Measurements from ENCODE around the gene SMOC1.

Gene SMOC1

DNA sequence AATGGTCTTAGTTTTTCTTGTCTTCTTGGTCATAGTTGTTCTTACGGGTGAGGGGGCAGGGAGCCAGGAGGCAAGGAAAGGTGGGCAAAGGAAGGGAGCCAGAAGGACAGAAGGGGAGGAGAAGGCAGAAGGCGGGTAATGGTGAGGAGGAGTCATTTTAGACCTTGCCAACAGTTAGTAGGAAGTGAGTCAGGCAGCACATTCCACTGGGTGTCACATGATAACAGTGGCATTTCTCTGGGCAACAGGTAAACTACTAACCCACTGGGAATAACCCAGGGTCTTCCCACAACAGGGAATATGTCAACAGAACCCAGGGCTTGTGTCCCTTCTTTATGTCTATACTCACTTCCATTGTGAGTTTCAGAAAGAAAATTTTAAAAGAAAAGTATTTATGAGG is 181.9 kb downstream of the SMOC1 start:
- H3K9ac ChIP-seq (ENCODE audit: low read depth, low read length): no peak overlapping the region
- H3K4me3 ChIP-seq (ENCODE audit: low read length): no peak overlapping the region
- no peaks in the 10 kb centered on the region for H3K36me3 ChIP-seq (ENCODE audit: insufficient read depth, low read depth, low read length)
- H3K27me3 ChIP-seq (ENCODE audit: insufficient read depth, low read length): no peaks in the 10 kb centered on the region
- H3K9me3 ChIP-seq (ENCODE audit: insufficient read depth, low read depth, low read length): no peaks in the 10 kb centered on the region
- H3K27ac ChIP-seq (ENCODE audit: low read length): no peak overlapping the region
- no peaks in the 10 kb centered on the region for H3K4me1 ChIP-seq (ENCODE audit: insufficient read depth, low read length)

DNA sequence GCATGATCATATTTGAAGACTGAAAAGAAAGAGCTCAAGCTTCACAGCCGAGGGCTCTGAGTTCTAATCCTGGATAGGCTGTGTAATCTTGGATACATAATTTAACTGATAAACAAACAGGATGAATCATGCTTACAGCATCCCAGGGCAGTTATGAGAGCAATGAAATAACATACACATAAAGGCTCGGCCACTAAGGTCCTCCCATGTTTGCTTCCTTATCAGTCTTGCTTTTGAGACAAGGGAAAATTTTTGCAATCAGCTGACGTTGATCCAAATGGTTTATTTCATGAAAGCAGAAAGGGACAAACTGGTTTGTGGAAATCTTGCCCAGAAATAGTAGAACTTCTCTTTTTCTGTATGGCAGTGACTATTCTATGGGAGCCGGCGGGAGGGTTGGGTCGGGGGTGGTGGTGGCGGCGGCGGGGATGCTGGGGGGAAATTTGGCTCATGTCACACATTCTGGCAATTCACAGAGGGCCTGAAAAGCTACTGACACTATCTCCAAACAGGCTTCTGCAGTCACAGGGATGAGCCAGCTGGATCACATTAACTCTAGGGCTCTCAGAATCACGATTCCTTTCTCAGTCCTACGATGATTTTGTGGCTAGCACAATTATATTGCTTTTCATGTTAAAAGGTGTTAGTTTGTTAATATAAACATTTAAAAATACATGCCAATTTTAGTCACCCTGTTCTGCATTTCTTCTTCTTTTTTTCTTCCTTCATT is 185.1 kb downstream of the SMOC1 start:
- Histone ChIP-seq H3K27me3 (ENCODE audit: insufficient read depth, low read length) (no peaks in the 10 kb centered on the region), H3K36me3 (ENCODE audit: insufficient read depth, low read depth, low read length) (no peaks in the 10 kb centered on the region), H3K27ac (ENCODE audit: low read length) (no peak overlapping the region), H3K9ac (ENCODE audit: low read depth, low read length) (no peak overlapping the region), H3K4me3 (ENCODE audit: low read length) (no peak overlapping the region), H3K4me1 (ENCODE audit: insufficient read depth, low read length) (no peaks in the 10 kb centered on the region), H3K9me3 (ENCODE audit: insufficient read depth, low read depth, low read length) (no peaks in the 10 kb centered on the region)

DNA sequence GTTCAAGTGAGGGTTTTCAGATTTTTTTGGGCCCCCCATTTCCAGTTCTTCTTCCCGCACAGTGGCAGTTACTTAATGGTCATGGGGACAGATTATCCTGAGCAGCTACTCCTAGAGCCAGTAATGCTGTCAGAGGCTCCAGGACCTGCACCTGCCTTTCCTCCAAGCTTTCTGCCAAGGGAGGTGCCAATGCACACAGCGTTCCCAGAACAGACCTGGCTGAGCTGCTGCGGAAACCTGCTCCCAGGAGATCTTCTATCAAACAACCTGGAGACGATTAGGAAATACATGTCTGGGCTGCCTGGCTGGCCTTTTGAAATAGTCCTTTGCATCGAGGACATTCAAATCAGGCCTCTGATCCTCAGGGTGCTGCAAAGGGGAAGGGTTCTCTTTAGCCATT is 188.6 kb downstream of the SMOC1 start:
- H3K9ac ChIP-seq (ENCODE audit: low read depth, low read length): no peak overlapping the region
- no peak overlapping the region for H3K27ac ChIP-seq (ENCODE audit: low read length)
- no peaks in the 10 kb centered on the region for H3K9me3 ChIP-seq (ENCODE audit: insufficient read depth, low read depth, low read length)
- no peak overlapping the region for H3K4me3 ChIP-seq (ENCODE audit: low read length)
- no peaks in the 10 kb centered on the region for H3K36me3 ChIP-seq (ENCODE audit: insufficient read depth, low read depth, low read length)
- no peaks in the 10 kb centered on the region for H3K4me1 ChIP-seq (ENCODE audit: insufficient read depth, low read length)
- no peaks in the 10 kb centered on the region for H3K27me3 ChIP-seq (ENCODE audit: insufficient read depth, low read length)

DNA sequence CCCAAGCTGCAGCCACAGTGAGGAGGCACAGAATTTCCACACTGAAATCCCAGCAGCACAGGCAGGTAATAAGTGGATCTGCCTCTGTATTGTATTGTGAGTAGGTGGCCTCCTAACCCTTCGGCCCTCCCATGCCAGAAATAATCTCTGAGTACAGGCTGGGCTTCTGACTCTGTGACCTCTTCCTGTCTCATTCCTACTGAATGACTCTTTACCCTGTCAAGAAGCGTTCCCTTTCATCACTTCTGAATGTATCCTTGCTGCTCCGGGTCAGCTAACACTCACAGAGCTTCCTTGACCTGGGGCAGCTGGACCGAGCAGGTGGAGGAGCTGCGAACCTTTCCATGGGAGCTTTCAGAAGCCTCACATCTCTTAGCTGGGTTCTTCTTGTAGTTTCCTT is 190.0 kb downstream of the SMOC1 start:
- H3K36me3 ChIP-seq (ENCODE audit: insufficient read depth, low read depth, low read length): no peaks in the 10 kb centered on the region
- H3K27ac ChIP-seq (ENCODE audit: low read length): no peak overlapping the region
- H3K4me1 ChIP-seq (ENCODE audit: insufficient read depth, low read length): no peaks in the 10 kb centered on the region
- no peak overlapping the region for H3K9ac ChIP-seq (ENCODE audit: low read depth, low read length)
- no peaks in the 10 kb centered on the region for H3K9me3 ChIP-seq (ENCODE audit: insufficient read depth, low read depth, low read length)
- H3K27me3 ChIP-seq (ENCODE audit: insufficient read depth, low read length): no peaks in the 10 kb centered on the region
- no peak overlapping the region for H3K4me3 ChIP-seq (ENCODE audit: low read length)

DNA sequence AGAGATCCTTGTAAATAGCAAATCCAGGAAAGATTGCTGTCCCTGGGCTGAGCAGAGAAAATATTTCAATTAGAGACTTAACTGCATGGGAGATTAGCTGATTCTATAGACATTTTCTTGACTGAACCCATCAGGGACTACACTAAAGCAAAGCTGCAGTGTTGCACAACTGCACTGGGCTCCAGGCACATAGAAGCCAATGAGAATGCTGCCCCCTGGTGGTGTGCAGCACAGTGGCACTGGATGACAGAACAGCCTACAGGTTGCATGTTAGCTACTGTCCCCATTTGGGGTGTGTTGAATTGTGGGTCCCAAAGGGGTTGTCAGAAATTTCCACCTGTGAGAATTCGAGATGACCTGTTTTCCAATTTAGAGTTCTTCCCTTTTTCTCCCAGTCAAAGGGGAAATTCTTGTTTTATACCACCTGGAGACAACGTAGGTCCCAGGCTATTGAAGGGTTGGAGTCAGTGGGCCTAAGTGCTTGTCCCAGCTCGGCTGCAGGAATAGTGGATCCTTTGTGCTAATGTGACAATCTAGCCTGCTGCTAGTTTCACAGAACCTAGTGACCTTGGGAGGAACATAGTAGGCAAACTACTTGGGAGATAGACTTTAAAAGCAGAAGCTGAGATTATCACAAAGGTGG is 194.8 kb downstream of the SMOC1 start:
- Histone ChIP-seq H3K27me3 (ENCODE audit: insufficient read depth, low read length) (no peaks in the 10 kb centered on the region), H3K9ac (ENCODE audit: low read depth, low read length) (no peak overlapping the region), H3K4me3 (ENCODE audit: low read length) (no peak overlapping the region), H3K27ac (ENCODE audit: low read length) (no peak overlapping the region), H3K9me3 (ENCODE audit: insufficient read depth, low read depth, low read length) (no peaks in the 10 kb centered on the region), H3K36me3 (ENCODE audit: insufficient read depth, low read depth, low read length) (no peaks in the 10 kb centered on the region), H3K4me1 (ENCODE audit: insufficient read depth, low read length) (no peaks in the 10 kb centered on the region)

DNA sequence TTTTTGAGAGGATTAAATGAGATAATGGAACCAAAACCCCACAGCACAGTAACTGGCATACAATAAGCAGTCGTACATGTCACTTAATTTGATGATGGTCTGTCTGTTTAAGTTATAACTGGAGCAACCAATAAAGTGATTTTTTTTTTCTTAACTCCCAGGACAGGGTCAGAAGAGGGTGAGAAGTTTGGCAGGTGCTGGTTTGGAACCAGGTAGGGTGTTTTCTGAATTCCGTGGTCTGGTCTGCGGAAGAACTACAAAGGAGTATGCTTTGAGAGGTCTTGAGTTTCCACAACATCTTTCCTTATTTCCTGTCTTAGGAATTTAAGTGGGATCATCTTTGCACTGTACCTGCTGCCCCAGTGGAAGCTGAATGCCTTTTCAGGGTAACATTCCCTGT is 197.8 kb downstream of the SMOC1 start:
- Histone ChIP-seq H3K27me3 (ENCODE audit: insufficient read depth, low read length) (no peaks in the 10 kb centered on the region), H3K9me3 (ENCODE audit: insufficient read depth, low read depth, low read length) (no peaks in the 10 kb centered on the region), H3K4me3 (ENCODE audit: low read length) (no peak overlapping the region), H3K4me1 (ENCODE audit: insufficient read depth, low read length) (no peaks in the 10 kb centered on the region), H3K27ac (ENCODE audit: low read length) (no peak overlapping the region), H3K9ac (ENCODE audit: low read depth, low read length) (no peak overlapping the region), H3K36me3 (ENCODE audit: insufficient read depth, low read depth, low read length) (no peaks in the 10 kb centered on the region)

DNA sequence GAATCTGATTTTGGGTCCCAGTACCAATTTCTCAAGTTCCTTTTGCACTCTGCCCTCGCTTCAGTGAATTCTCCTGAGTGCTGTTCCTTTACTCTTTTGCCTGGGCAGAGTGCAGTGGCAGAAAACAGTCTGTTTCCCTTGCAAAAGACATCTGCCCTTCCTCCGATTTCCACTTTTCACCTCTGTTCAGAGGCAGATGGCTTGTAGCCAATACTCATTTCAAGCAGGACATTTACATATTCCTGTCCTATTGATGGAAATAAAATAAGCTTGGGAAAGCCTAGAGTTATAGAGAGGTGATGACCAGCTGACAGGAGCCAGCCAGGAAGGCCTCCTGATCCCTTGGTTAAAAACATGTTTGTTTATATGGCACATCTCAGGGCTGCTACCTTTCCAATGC is 198.5 kb downstream of the SMOC1 start:
- H3K4me1 ChIP-seq (ENCODE audit: insufficient read depth, low read length): no peaks in the 10 kb centered on the region
- no peak overlapping the region for H3K4me3 ChIP-seq (ENCODE audit: low read length)
- H3K9me3 ChIP-seq (ENCODE audit: insufficient read depth, low read depth, low read length): no peaks in the 10 kb centered on the region
- no peak overlapping the region for H3K27ac ChIP-seq (ENCODE audit: low read length)
- H3K36me3 ChIP-seq (ENCODE audit: insufficient read depth, low read depth, low read length): no peaks in the 10 kb centered on the region
- H3K9ac ChIP-seq (ENCODE audit: low read depth, low read length): no peak overlapping the region
- H3K27me3 ChIP-seq (ENCODE audit: insufficient read depth, low read length): no peaks in the 10 kb centered on the region

DNA sequence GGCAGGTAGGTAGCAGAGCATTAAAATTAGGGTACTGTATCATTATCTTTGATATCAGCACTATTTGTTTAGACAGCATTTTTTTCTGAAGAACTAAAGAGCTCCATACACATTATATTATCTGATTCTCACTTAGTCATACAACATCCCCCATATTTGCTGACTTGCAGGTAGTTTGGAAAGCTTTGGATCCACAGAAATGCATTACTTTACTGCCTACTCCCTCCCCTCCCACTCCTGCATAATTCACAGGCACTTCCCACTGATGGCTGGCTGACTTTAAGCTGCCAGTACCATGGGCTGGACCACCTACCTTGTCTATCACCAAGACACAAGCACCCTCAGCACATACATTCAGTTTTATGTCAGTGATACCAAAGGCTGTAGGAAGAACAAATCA is 199.1 kb downstream of the SMOC1 start:
- Histone ChIP-seq H3K4me3 (ENCODE audit: low read length) (no peak overlapping the region), H3K4me1 (ENCODE audit: insufficient read depth, low read length) (no peaks in the 10 kb centered on the region), H3K27ac (ENCODE audit: low read length) (no peak overlapping the region), H3K36me3 (ENCODE audit: insufficient read depth, low read depth, low read length) (no peaks in the 10 kb centered on the region), H3K27me3 (ENCODE audit: insufficient read depth, low read length) (no peaks in the 10 kb centered on the region), H3K9me3 (ENCODE audit: insufficient read depth, low read depth, low read length) (no peaks in the 10 kb centered on the region), H3K9ac (ENCODE audit: low read depth, low read length) (no peak overlapping the region)

DNA sequence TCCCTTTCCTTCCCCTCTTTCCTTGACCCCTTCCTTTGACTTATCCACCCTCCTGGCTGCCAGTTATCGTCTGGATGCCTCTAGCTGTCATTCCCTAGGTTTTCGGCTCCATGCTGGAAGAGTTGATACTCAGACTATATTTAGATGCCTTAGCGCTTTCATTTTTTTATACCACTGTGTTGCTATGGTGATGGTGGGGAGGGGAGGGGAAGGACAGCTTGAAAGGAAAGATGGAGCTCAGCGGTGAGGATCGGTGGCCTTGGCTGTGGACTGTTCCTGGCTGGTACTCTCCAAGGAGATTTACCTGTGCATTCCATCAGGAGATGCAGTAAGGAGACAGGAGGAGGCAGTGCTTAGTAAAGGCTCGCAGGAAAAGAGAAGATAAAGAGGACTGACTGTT is 200.9 kb downstream of the SMOC1 start:
- no peak overlapping the region for H3K9ac ChIP-seq (ENCODE audit: low read depth, low read length)
- no peaks in the 10 kb centered on the region for H3K36me3 ChIP-seq (ENCODE audit: insufficient read depth, low read depth, low read length)
- H3K4me3 ChIP-seq (ENCODE audit: low read length): no peak overlapping the region
- H3K27me3 ChIP-seq (ENCODE audit: insufficient read depth, low read length): no peaks in the 10 kb centered on the region
- H3K9me3 ChIP-seq (ENCODE audit: insufficient read depth, low read depth, low read length): no peaks in the 10 kb centered on the region
- no peaks in the 10 kb centered on the region for H3K4me1 ChIP-seq (ENCODE audit: insufficient read depth, low read length)
- H3K27ac ChIP-seq (ENCODE audit: low read length): no peak overlapping the region

Data from iPS-20b (cell line).